CD4-positive, alpha-beta T cell treated with Interleukin-4 for 4 hours (primary cell): Measurements from ENCODE around the gene SCFD2.
A peak's percentile ranks its signal among the peaks of the same experiment; 100 is the strongest.
"Not testable (repeated sequence)": the region's sequence is repeated elsewhere in the genome, so short reads cannot be mapped to it uniquely, and the experiment has no call there.

Experiments used
- DNase-seq: peaks from one replicate; pipeline ENCODE4 v3.0.0-alpha.2; 2020

SCFD2 gene

GRCh38 chr4:53365486-53366300, at the start of gene SCFD2:
Gene SCFD2 (minus strand): TSS chr4:53366061.
- DNase-seq = peak; percentile 95

DNA sequence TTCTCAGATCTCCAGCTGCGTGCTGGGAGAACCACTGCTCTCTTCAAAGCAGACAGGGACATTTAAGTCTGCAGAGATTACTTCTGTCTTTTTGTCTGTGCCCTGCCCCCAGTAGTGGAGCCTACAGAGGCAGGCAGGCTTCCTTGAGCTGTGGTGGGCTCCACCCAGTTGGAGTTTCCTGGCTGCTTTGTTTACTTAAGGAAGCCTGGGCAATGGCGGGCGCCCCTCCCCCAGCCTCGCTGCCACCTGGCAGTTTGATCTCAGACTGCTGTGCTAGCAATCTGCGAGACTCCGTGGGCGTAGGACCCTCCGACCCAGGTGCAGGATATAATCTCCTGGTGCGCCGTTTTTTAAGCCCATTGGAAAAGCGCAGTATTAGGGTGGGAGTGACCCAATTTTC, 43.6 kb upstream of the SCFD2 start:
- not testable (repeated sequence) for DNase-seq

DNA sequence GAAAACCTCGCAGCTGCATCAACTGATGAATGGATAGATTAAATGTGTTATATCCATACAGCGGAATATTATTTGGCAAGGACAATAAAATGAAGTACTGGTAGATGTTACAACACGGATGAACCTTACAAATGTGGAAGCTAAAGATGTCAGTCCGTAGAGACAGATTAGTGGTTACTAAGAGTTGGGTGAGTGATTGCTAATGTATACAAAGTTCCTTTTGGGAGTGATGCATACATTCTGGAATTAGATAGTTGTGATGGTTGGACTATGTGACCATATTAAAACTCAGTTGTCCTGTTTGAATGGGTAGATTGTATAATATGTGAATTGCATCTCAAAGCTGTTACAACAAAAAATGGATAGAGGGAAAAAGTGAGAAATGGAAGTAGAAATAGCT, 14.4 kb upstream of the SCFD2 start:
- DNase-seq = no peak

- DNase-seq = no peak
Observed at GRCh38 chr4:53378171-53378482, 12.3 kb upstream of the SCFD2 start.

DNA sequence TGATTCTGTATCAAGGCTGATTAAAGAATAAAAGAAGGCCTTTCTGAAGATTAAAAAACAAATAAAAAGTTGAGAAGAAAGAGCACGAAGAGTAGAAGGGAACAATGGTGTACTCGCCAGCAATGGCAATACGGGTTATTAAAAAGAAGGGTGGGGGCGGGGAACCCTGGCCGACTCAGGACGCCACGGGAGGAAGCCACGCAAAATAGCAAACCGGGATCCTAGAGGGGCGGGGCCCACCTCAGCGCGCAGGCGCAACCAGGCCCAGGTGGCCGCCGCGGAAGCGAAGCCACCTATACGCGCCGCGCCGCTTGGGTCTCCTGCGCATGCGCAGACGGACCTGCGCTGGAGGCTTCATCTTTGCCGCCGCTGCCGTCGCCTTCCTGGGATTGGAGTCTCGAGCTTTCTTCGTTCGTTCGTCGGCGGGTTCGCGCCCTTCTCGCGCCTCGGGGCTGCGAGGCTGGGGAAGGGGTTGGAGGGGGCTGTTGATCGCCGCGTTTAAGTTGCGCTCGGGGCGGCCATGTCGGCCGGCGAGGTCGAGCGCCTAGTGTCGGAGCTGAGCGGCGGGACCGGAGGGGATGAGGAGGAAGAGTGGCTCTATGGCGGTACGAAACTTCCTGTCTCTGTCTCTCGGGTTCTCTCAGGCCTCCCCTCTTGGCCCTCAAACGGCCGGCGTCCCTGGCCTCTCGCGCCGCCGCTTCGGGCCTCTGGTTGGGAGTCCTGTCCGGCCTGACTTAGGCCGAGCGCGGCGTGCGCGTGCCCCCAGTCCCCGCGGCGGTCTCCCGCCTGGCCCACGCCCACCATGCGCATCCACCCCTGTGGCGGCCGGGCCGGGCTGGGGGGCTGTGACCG, 11.7 kb upstream of the SCFD2 start, which contains the start of gene FIP1L1:
Gene FIP1L1 (plus strand): TSS at position 323 of the 852 bp plus-strand sequence. CDS start 198 bp downstream, at position 521.
- peak; percentile 95 for DNase-seq

DNA sequence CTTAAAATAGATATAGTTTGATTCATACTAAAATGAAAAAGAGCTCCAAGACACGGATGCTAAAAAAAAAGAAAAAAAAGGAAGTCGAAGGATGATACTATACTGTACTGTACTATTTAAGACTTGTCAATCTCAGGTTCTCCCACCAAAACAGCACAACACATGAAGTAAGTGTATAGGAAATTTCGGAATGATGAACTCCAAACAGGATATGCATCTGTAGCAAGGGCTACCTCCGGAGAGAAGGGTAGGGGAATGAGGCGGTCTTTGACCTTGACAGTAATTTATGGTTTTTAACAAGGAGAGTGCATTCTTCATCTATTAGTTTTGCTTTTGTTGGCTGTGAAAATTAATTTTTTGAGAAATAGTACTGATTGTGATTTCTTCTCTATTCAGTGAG, 11.0 kb upstream of the SCFD2 start:
- no peak for DNase-seq

- DNase-seq = no peak
Observed at GRCh38 chr4:53374777-53375258, 9.0 kb upstream of the SCFD2 start.

GRCh38 chr4:53371843-53372521, 6.1 kb upstream of the SCFD2 start:
- DNase-seq = no peak

DNA sequence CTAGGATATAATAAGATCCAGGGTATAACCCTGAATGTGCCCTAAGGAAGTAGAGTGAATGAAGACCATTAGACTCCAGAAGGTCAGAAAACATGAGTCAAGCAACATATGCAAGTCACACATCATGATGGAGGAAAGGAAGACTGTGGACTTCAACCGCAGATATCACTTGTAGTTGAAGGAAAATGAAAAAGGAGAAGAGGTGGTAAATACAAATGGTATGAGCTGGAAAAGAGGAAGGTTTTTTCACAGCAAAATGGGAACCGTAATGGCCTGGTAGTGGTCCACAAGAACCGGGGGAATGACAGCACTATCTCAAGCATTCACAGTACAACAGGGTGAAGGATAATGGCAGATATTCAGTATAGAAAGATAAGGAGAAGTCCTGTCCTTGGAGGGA, 5.2 kb upstream of the SCFD2 start:
- DNase-seq = no peak

DNA sequence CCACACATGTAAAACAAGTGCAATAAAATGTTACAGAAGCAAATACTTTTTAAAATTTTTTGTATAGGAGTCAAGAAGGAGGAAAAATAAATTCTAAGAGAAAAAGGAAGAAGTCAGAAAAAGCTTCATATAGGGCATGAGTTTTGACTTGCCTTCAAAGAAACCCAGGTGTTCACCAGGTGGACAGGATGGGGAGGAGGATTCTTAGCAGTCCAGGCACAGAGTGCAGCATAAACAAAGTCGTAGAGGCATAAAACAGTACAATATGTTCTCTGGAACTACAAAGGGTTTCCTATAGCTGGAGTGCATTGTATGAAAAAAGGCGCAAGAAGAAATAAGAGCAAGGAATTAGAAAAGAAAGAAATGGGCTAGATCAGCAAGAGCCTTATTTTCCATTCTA, 1.9 kb upstream of the SCFD2 start:
- DNase-seq = no peak

- no peak for DNase-seq
Observed at GRCh38 chr4:53366301-53366716, 448 bp upstream of the SCFD2 start.

DNA sequence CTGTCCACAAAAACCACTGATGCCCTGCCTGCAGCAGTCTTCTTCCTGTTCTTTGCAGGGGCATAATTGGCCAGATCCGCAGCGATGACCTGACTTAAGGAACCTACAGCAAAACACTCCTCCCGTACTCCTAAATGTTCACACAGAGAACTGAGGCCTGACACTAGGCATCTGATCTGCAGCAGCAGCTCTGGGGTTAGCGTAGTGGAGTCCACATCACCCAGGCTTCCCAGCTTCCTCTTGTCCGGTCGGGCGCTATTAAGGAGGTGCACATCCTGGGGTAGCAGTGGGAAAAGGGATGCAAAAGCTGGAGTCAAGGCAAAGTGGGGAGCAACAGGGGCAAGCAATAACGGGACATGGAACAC, 758 bp downstream of the SCFD2 start:
- DNase-seq = peak; percentile 2

DNA sequence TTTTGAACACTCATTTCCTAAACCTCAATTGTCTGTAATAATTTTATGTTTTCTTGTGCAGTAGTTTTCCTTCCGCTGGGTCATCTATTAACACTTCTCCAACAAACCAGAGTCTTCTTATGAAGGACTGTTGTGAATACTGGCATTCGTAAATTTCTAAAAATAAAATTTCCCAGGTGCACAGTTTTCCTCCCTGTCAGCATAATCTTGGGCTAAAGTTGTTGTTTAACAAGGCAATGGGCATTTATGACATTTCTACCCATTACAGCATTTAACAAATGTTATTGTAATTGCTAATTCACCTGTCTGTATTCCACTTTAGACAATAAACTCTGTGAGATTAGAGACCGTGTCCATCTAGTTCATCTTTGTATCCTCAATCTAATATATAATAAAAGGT, 1.2 kb downstream of the SCFD2 start:
- DNase-seq = no peak

- no peak for DNase-seq
Observed at GRCh38 chr4:53362093-53362492, 3.8 kb downstream of the SCFD2 start.

GRCh38 chr4:53361451-53361850, 4.4 kb downstream of the SCFD2 start:
- DNase-seq = no peak

DNA sequence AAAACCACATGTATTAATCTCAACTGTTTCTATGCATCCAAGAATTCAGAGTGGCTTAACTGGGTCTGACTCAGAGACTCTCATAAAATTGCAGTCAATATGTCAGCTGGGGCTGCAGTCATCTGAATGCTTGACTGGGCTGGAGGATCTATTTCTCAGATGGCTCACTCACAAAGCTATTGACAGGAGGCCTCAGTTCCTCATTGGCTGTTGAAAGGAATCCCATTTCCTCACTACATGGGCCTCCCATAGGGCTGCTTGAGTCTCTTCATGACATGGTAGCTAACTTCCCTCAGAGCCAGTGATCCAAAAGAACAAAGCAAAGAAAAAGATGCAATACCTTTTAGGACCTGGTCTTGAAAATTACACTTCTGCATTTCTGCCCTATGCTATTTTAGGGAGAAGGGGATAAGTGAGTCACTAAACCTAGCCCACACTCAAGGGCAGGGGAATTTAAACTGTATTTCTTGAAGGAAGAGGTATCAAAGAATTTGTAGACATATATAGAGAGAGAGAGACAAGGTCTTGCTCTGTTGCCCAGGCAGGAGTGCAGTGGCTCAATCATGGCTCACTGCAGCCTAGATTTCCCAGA, 9.8 kb downstream of the SCFD2 start:
- DNase-seq = no peak

DNA sequence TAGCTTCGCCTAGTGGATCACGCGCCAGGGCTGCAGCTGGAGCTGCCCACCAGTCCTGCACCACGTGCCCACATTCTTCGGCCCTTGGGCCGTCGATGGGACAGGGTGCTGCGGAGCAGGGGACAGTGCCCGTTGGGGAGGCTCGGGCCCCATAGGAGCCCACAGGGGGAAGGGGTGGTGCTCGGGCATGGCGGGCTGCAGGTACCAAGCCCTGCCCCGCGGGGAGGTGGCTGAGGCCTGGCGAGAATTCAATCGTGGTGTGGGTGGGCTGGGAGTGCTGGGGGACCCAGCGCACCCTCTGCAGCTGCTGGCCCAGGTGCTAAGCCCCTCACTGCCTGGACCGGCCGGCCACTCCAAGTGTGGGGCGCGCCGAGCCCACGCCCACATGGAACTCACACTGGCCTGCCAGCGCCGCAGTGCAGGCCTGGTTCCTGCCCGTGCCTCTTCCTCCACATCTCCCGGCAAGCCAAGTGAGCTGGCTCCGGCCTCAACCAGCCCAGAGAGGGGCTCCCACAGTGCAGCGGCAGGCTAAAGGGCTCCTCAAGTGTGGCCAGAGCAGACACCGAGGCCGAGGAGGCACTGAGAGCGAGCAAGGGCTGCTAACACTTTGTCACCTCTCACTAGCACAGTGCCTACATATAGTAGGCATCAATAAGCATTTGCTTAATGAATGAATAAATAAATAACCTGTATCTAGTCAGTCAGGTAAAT, 11.7 kb downstream of the SCFD2 start:
- DNase-seq = no peak

GRCh38 chr4:53349091-53349491, 16.8 kb downstream of the SCFD2 start:
- DNase-seq = no peak

DNA sequence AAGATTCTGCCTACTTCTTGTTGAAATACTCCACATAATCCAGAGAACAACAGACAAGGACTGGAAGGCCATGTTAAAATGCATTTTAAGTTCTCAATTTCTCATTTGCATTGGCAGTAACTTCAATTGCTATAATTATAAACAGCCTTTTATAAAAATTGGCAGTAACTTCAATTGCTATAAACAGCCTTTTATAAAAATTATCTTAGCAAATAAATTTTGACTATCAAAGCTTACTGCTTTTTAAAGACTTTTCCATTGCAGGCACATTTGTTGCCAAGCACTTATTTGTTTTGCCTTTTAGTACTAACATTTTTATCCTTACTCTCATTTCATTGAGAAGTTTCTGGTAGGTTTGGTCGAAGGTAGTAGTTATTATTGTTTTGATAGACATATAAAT, 17.8 kb downstream of the SCFD2 start:
- DNase-seq = no peak

DNA sequence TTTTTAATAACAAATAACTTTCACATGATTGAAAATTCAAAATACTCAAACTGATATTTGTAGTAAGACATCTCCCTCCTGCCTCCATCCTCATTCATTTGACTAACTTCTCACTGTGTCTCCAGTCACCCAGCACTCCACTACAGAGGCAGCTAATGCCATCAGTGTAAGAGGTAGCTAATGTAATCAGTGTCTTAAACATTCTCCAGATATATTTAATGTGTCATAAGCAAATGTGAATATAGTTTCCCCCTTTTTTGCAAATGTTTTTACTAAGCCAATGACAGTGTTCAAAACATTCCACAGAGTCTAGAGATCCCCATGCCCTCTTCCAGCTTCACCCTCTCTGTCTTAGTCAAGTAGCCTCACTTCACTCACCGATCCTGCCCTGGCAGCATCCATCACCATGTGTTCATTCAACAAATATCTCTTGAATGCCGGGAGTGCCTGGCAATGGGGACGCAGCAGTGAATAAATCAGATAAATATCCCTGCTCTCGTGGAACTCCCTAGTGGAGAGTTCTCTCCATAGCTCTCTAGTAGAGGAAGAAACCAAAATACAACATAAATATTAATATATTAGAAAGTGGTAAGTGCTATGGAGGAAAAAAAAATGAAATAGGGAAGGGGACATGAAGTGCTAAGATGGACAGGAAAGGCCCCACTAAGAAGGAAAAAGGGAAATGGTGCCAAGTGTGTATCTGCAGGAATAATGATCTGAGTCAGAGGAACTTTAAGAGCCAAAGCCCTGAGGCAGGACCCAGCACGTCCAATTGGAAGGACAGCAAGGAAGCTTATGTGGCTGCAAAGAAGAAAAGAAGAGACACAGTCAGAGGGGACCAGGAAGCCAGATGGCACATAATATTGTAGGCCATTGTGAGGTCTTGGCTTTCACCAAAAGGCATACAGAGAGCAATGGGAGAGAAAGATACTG, 18.7 kb downstream of the SCFD2 start:
- DNase-seq = no peak

DNA sequence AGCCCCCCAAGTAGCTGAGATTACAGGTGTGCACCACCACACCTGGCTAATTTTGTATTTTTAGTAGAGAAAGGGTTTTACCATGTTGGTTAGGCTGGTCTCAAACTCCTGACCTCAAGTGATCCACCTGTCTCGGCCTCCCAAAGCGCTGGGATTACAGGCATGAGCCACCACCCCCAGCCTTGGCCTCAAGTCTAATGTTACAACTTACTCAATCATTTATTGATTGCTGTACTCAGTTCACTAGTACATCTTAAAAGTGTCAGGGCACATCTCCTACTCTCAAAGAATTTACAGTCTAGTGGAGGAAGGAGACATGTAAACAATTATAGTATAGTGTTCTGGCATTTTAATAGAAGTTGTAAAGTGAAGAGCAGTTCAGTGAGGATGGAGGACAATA, 19.5 kb downstream of the SCFD2 start:
- DNase-seq = not testable (repeated sequence)
